A549 (cell line): ENCODE measurements around the gene ELP5. TPM values are rescaled to one million over a fixed set of nuclear protein-coding genes. Genes with fewer than 3 reads are reported as not detected.

Source experiments
- ATAC-seq, 2 experiments: fragments of 200-7000 bp in 1 of 2; fragments of >200 bp in 1 of 2; cut with Nextera tagmentation in 1 of 2; cut with Tn5 transposase in 1 of 2; 3 replicates each; pipeline versions ENCODE4 v1.8.0 to v1.9.1; 2018 to 2020; ENCODE audit warnings: mild to moderate bottlenecking in 1 of 2, moderate library complexity in 1 of 2
- CTCF ChIA-PET: fragments of 300-600 bp; sonication (Branson Sonifier 250); formaldehyde crosslinking; extraction: SDS; loops from one replicate; lab custom pipeline; 2021; ENCODE audit warnings: antibody characterized with exemption, inconsistent platforms; lab: Yijun Ruan, JAX
- POLR2A ChIA-PET: fragments of 350-600 bp; formaldehyde crosslinking; extraction: SDS; loops from one replicate; lab custom pipeline; 2021; ENCODE audit warnings: antibody characterized with exemption, inconsistent platforms; lab: Yijun Ruan, JAX
- DNase-seq, 2 experiments: peaks; one replicate each; pipeline versions ENCODE4 v3.0.0 to v3.0.0-alpha.2; 2011 to 2016; ENCODE audit warnings: low read depth in 1 of 2, low spot score in 1 of 2
- FAIRE-seq: peaks from 2 replicates; lab custom pipeline; 2011; peaks lifted over from hg19 to GRCh38; lab: Jason Lieb, UNC
- H3K27ac ChIP-seq, 2 experiments: fragments of >200 bp; sonication (Bioruptor Twin); formaldehyde crosslinking; 3 replicates each; pipeline ENCODE4 v1.5.1; 2016 to 2017
- H3K4me1 ChIP-seq: fragments of >200 bp; sonication (Bioruptor Twin); formaldehyde crosslinking; 3 replicates; pipeline ENCODE4 v1.6.1; 2016
- H3K4me2 ChIP-seq: fragments of >200 bp; sonication (Bioruptor Twin); formaldehyde crosslinking; 3 replicates; pipeline ENCODE4 v1.6.1; 2016
- H3K4me3 ChIP-seq: fragments of >200 bp; sonication (Bioruptor Twin); formaldehyde crosslinking; 3 replicates; pipeline ENCODE4 v1.5.1; 2016
- H3K9me3 ChIP-seq: fragments of >200 bp; sonication (Bioruptor Twin); formaldehyde crosslinking; 3 replicates; pipeline ENCODE4 v1.6.1; 2016
- CBX8 ChIP-seq: fragments of 200-600 bp; sonication (generic); IDR thresholded peaks from 2 replicates; pipeline ENCODE4 v1.6.1; 2016
- CEBPB ChIP-seq, 2 experiments: fragments of >200 bp in 1 of 2; sonication (Bioruptor Twin) in 1 of 2; formaldehyde crosslinking in 1 of 2; IDR thresholded peaks; 2 replicates each; pipeline ENCODE4 v1.6.1; 2012 to 2016
- CHD2 ChIP-seq: fragments of 150-350 bp; IDR thresholded peaks from 2 replicates; pipeline ENCODE4 v1.6.1; 2014; ENCODE audit warnings: low read length; ENCODE audit not compliant: partially characterized antibody
- EHMT2 ChIP-seq: fragments of 200-600 bp; sonication (generic); IDR thresholded peaks from 2 replicates; pipeline ENCODE4 v1.6.1; 2016; ENCODE audit warnings: antibody characterized with exemption, low read depth, mild to moderate bottlenecking, moderate library complexity
- FOSB ChIP-seq: fragments of 250-450 bp; sonication (Bioruptor Pico); IDR thresholded peaks from 2 replicates; pipeline ENCODE4 v1.5.0; 2020; ENCODE audit warnings: mild to moderate bottlenecking, moderate library complexity
- FOXS1 ChIP-seq: fragments of 250-450 bp; sonication (Bioruptor Pico); IDR thresholded peaks from 2 replicates; pipeline ENCODE4 v1.5.0; 2020; ENCODE audit warnings: mild to moderate bottlenecking, moderate library complexity
- HOXB13 ChIP-seq: fragments of 250-450 bp; sonication (Bioruptor Pico); IDR thresholded peaks from 2 replicates; pipeline ENCODE4 v1.5.0; 2020; ENCODE audit warnings: low read depth, mild to moderate bottlenecking, moderate library complexity
- HOXB5 ChIP-seq: fragments of 250-450 bp; sonication (Bioruptor Pico); IDR thresholded peaks from 2 replicates; pipeline ENCODE4 v1.5.0; 2020; ENCODE audit warnings: mild to moderate bottlenecking, moderate library complexity
- KDM5A ChIP-seq: fragments of 200-600 bp; sonication (generic); IDR thresholded peaks from 2 replicates; pipeline ENCODE4 v1.6.1; 2016; ENCODE audit warnings: antibody characterized with exemption, mild to moderate bottlenecking
- POLR2A ChIP-seq: IDR thresholded peaks from 2 replicates; pipeline ENCODE4 v1.6.1; 2012; ENCODE audit warnings: mild to moderate bottlenecking, low read length
- RAD21 ChIP-seq, 2 experiments: fragments of >200 bp in 1 of 2; sonication (Bioruptor Twin) in 1 of 2; formaldehyde crosslinking in 1 of 2; IDR thresholded peaks in 1 of 2; conservative IDR thresholded peaks in 1 of 2; 2 replicates in 1 of 2; 3 replicates in 1 of 2; pipeline ENCODE4 v1.6.1; 2012 to 2018; ENCODE audit warnings: inconsistent platforms in 1 of 2
- RCOR1 ChIP-seq: fragments of 150-350 bp; IDR thresholded peaks from 2 replicates; pipeline ENCODE4 v1.6.1; 2014; ENCODE audit warnings: antibody characterized with exemption, low read length, low read depth
- ZC3H11A ChIP-seq: fragments of 450-650 bp; IDR thresholded peaks from 2 replicates; pipeline ENCODE4 v1.6.1; 2014; ENCODE audit warnings: antibody characterized with exemption, mild to moderate bottlenecking
- ZSCAN20 ChIP-seq: fragments of 250-450 bp; sonication (Bioruptor Pico); IDR thresholded peaks from 2 replicates; pipeline ENCODE4 v1.8.0; 2022; ENCODE audit warnings: mild to moderate bottlenecking, moderate library complexity
- WGBS: methylation state at CpG from one replicate; pipeline ENCODE4 v1.1.6; 2017; ENCODE audit errors: missing lambda C conversion rate; 5-methylcytosine and 5-hydroxymethylcytosine counted together
- polyA plus RNA-seq, 4 experiments: library from polyadenylated mRNA; depleted of rRNA in 3 of 4; stranded (reverse); fragments of >200 nt; fragmentation: RNase III in 1 of 4; extraction: RNeasy Plus Mini Kit Qiagen cat#74134 plus additional on column Dnase treatment in 1 of 4; gene quantifications; 2 replicates in 3 of 4; 3 replicates in 1 of 4; pipeline ENCODE4 v1.2.3, GENCODE V29; 2011 to 2017
- TF ChIP-seq, protein P1 (sequence below): fragments of 150-350 bp; IDR thresholded peaks from 2 replicates; pipeline ENCODE4 v1.6.1; 2014; ENCODE audit warnings: low read depth, mild to moderate bottlenecking, low read length
- TF ChIP-seq, protein P2 (sequence below): fragments of >200 bp; sonication (Bioruptor Twin); formaldehyde crosslinking; IDR thresholded peaks from 3 replicates; pipeline ENCODE4 v1.6.1; 2016
- TF ChIP-seq, protein P3 (sequence below): fragments of 200-600 bp; sonication (generic); IDR thresholded peaks from 2 replicates; pipeline ENCODE4 v1.6.1; 2016; ENCODE audit warnings: antibody characterized with exemption, mild to moderate bottlenecking, moderate library complexity

The ELP5 gene
- polyA plus RNA-seq, 2 of the 4 experiments (the other 2 are of a cell fraction), result 92.1 to 133 TPM

DNA sequence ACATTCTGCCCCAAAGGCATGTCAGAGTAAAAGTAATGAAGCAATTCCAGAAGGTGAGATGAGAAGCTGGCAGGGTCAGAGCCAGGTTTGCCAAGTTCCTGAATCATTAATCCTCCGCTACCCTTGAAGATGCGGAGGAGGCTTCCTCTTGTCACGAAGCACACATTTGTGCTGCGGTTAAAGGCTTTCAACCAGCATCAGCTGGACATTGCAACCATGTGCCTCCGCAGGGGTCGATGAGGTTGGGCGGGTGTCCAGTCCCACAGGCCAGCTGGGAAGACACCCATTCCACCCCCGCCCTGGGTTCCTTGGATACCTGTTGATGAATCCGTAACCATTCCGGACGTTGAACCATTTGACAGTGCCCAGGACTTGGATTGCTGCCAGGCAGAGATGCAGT, 41.1 kb downstream of the ELP5 start:
- no peak for TF ChIP-seq POLR2A
- TF ChIP-seq, protein P1, sequence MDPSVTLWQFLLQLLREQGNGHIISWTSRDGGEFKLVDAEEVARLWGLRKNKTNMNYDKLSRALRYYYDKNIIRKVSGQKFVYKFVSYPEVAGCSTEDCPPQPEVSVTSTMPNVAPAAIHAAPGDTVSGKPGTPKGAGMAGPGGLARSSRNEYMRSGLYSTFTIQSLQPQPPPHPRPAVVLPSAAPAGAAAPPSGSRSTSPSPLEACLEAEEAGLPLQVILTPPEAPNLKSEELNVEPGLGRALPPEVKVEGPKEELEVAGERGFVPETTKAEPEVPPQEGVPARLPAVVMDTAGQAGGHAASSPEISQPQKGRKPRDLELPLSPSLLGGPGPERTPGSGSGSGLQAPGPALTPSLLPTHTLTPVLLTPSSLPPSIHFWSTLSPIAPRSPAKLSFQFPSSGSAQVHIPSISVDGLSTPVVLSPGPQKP, result no peak
- no peak for TF ChIP-seq ZSCAN20 (CRISPR knock-in tag)
- no peak for TF ChIP-seq HOXB13
- TF ChIP-seq, protein P2, sequence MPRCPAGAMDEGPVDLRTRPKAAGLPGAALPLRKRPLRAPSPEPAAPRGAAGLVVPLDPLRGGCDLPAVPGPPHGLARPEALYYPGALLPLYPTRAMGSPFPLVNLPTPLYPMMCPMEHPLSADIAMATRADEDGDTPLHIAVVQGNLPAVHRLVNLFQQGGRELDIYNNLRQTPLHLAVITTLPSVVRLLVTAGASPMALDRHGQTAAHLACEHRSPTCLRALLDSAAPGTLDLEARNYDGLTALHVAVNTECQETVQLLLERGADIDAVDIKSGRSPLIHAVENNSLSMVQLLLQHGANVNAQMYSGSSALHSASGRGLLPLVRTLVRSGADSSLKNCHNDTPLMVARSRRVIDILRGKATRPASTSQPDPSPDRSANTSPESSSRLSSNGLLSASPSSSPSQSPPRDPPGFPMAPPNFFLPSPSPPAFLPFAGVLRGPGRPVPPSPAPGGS, result no peak
- TF ChIP-seq CHD2, result no peak
- TF ChIP-seq FOSB, result no peak
- TF ChIP-seq, protein P3, sequence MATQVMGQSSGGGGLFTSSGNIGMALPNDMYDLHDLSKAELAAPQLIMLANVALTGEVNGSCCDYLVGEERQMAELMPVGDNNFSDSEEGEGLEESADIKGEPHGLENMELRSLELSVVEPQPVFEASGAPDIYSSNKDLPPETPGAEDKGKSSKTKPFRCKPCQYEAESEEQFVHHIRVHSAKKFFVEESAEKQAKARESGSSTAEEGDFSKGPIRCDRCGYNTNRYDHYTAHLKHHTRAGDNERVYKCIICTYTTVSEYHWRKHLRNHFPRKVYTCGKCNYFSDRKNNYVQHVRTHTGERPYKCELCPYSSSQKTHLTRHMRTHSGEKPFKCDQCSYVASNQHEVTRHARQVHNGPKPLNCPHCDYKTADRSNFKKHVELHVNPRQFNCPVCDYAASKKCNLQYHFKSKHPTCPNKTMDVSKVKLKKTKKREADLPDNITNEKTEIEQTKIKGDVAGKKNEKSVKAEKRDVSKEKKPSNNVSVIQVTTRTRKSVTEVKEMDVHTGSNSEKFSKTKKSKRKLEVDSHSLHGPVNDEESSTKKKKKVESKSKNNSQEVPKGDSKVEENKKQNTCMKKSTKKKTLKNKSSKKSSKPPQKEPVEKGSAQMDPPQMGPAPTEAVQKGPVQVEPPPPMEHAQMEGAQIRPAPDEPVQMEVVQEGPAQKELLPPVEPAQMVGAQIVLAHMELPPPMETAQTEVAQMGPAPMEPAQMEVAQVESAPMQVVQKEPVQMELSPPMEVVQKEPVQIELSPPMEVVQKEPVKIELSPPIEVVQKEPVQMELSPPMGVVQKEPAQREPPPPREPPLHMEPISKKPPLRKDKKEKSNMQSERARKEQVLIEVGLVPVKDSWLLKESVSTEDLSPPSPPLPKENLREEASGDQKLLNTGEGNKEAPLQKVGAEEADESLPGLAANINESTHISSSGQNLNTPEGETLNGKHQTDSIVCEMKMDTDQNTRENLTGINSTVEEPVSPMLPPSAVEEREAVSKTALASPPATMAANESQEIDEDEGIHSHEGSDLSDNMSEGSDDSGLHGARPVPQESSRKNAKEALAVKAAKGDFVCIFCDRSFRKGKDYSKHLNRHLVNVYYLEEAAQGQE, result no peak
- TF ChIP-seq CEBPB (IDR thresholded peaks at IDR 0.05), result no peak
- no peak for TF ChIP-seq FOXS1 (CRISPR knock-in tag)
- TF ChIP-seq, all 56 proteins: peak for 0
- Histone ChIP-seq H3K4me3 (no peak overlapping the region), H3K4me2 (no peak overlapping the region), H3K4me1 (peaks cover 22% of the 10 kb centered on the region; the same call in 2 of the 3 replicates), H3K27ac (no peak overlapping the region), H3K9me3 (no peaks in the 10 kb centered on the region)
- ChIA-PET POLR2A (interaction anchor here (1.9 kb wide), 1 partner anchor 12 kb away, joined by 5 read pairs; the partner anchor contains the start of gene SLC2A4), CTCF (interaction anchor here (0.7 to 6.3 kb wide), 7 partner anchors 8 to 248 kb away, joined by 3 to 97 read pairs (median 4); partner anchors contain the start of gene SLC2A4)
- DNase-seq (no peak), FAIRE-seq (no peak), ATAC-seq (no peak)
- 92% methylated on average over 11 of the region's 11 CpGs for WGBS

DNA sequence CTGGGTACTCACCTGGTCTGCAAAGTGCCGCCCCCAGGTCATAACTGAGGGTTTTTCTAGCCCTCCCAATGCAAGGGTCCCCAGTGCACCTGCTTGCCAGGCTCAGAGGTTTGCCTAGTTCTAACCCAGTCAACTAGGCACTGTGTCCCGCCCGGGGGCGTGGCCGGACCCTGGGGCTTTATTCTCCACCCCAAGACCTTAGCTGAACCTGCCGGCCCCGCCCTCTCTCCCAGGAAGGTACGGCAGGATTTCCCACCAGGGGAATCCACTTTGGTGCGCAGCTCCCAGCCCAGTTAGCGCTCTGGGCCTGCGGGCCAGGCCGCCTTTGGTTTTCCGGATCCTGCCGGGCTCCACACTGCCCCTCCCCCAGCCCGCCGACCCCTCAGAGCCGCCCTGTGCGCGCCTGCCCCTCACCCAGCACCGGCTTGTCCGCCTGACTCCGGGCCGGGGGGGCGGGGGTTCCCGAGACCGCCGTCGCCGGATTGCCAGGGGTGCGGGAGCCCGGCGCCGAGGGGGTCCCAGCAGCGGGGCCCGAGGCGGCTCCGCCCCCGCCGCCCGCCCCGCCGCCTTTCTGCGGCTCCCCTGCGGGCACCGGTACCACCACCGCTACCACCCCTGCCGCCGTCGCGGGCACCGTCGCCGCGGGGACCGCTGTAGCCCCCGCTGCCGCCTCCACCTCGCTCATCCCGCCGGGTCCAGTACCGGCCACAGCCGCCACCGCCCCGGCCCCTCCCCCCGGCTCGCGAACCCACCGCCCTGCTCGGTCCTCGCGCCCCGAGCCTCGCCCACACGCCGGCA, 42.0 kb downstream of the ELP5 start:
- CTCF ChIA-PET, result interaction anchor here (1.5 to 6.3 kb wide), 4 partner anchors 9 to 249 kb away, joined by 4 to 97 read pairs (median 4); partner anchors contain the start of gene SLC2A4
- POLR2A ChIA-PET, result interaction anchor here (1.9 kb wide), 1 partner anchor 13 kb away, joined by 5 read pairs; the partner anchor contains the start of gene SLC2A4
- H3K4me3 ChIP-seq, result peak overlapping the region; percentile 48
- peaks cover 22% of the 10 kb centered on the region; the same call in 2 of the 3 replicates for H3K4me1 ChIP-seq
- ATAC-seq (no peak), FAIRE-seq (no peak), DNase-seq (no peak)
- no peak for TF ChIP-seq ZC3H11A
- no peak for TF ChIP-seq RAD21 (conservative IDR thresholded peaks at IDR 0.05 in 1 of 2, IDR thresholded peaks at IDR 0.05 in 1 of 2)
- TF ChIP-seq EHMT2, result no peak
- no peak for TF ChIP-seq KDM5A
- TF ChIP-seq, protein P1, result no peak
- peak; percentile 28; the same call in 1 of the 2 replicates for TF ChIP-seq HOXB5 (CRISPR knock-in tag)
- no peak for TF ChIP-seq RCOR1
- TF ChIP-seq CBX8, result no peak
- peak overlapping the region; percentile 100 for H3K4me2 ChIP-seq
- WGBS, result 78% methylated on average over 14 of the region's 75 CpGs
- peak overlapping the region in 1 of 2 experiments; percentile 80; a peak in 4 of 6 replicates for H3K27ac ChIP-seq
- H3K9me3 ChIP-seq, result no peaks in the 10 kb centered on the region
